SU-DHL-6 (cell line): ENCODE results near the gene APH1B.

Experiments
- H2AFZ ChIP-seq: fragments of 200-600 bp; sonication (generic); 2 replicates; pipeline ENCODE4 v1.6.1; 2014; ENCODE audit warnings: low read depth, mild to moderate bottlenecking, moderate library complexity, mixed read lengths, antibody characterized with exemption, low read length; ENCODE audit not compliant: severe bottlenecking
- H3F3A ChIP-seq: fragments of 200-600 bp; shearing (Covaris generic); 2 replicates; pipeline ENCODE4 v1.6.0; 2016; ENCODE audit warnings: antibody characterized with exemption, mild to moderate bottlenecking; ENCODE audit not compliant: insufficient read depth
- H3K27ac ChIP-seq: fragments of 200-600 bp; sonication (generic); 2 replicates; pipeline ENCODE4 v1.5.1; 2016; ENCODE audit warnings: low read depth, mild to moderate bottlenecking, low read length, moderate library complexity, mixed read lengths
- H3K27me3 ChIP-seq: fragments of 200-600 bp; sonication (generic), shearing (Covaris generic); 2 replicates; pipeline ENCODE4 v1.6.0; 2014; ENCODE audit warnings: mild to moderate bottlenecking, low read length
- H3K36me3 ChIP-seq: fragments of 200-600 bp; sonication (generic); 2 replicates; pipeline ENCODE4 v1.6.1; 2014; ENCODE audit warnings: mild to moderate bottlenecking, low read length, mixed read lengths
- H3K4me2 ChIP-seq: fragments of 300-600, 200-600 bp; shearing (Covaris generic), sonication (generic); 2 replicates; pipeline ENCODE4 v1.6.0; 2014; ENCODE audit warnings: low read length, low read depth, mild to moderate bottlenecking; ENCODE audit not compliant: poor library complexity, severe bottlenecking
- H3K4me3 ChIP-seq: fragments of 200-600 bp; sonication (generic); 2 replicates; pipeline ENCODE4 v1.5.1; 2014; ENCODE audit warnings: antibody characterized with exemption, low read length, mild to moderate bottlenecking, mixed read lengths; ENCODE audit not compliant: insufficient read depth, poor library complexity, severe bottlenecking
- H3K79me2 ChIP-seq: fragments of 200-600 bp; sonication (generic); 2 replicates; pipeline ENCODE4 v1.6.1; 2014; ENCODE audit warnings: mild to moderate bottlenecking, low read length, moderate library complexity; ENCODE audit not compliant: insufficient read depth
- H3K9ac ChIP-seq: fragments of 200-600 bp; sonication (generic); 2 replicates; pipeline ENCODE4 v1.7.0; 2014; ENCODE audit warnings: mild to moderate bottlenecking, low read length
- H3K9me2 ChIP-seq: fragments of 200-600 bp; sonication (generic); replicated peaks from 2 replicates; pipeline ENCODE4 v1.6.1; 2014; ENCODE audit warnings: low read length; ENCODE audit not compliant: insufficient read depth
- H3K9me3 ChIP-seq: fragments of 200-600 bp; sonication (generic); 2 replicates; pipeline ENCODE4 v1.6.1; 2014; ENCODE audit warnings: low read length, mixed read lengths; ENCODE audit not compliant: insufficient read depth
- H4K20me1 ChIP-seq: fragments of 200-600 bp; sonication (generic); 2 replicates; pipeline ENCODE4 v1.6.1; 2014; ENCODE audit warnings: low read depth, mild to moderate bottlenecking, antibody characterized with exemption, low read length, moderate library complexity, mixed read lengths
- EZH2phosphoT487 ChIP-seq: fragments of 200-600 bp; sonication (generic), shearing (Covaris generic); conservative IDR thresholded peaks from 2 replicates; pipeline ENCODE4 v1.6.1; 2018; ENCODE audit warnings: mild to moderate bottlenecking, antibody characterized with exemption, low read length, moderate library complexity, mixed read lengths
- TF ChIP-seq, protein P1 (sequence below): fragments of 200-600 bp; sonication (generic); IDR thresholded peaks from one replicate; pipeline ENCODE4 v1.5.1; 2017; ENCODE audit warnings: antibody characterized with exemption, mild to moderate bottlenecking, low read length, moderate library complexity; ENCODE audit not compliant: insufficient read depth, poor library complexity, severe bottlenecking

APH1B gene

DNA sequence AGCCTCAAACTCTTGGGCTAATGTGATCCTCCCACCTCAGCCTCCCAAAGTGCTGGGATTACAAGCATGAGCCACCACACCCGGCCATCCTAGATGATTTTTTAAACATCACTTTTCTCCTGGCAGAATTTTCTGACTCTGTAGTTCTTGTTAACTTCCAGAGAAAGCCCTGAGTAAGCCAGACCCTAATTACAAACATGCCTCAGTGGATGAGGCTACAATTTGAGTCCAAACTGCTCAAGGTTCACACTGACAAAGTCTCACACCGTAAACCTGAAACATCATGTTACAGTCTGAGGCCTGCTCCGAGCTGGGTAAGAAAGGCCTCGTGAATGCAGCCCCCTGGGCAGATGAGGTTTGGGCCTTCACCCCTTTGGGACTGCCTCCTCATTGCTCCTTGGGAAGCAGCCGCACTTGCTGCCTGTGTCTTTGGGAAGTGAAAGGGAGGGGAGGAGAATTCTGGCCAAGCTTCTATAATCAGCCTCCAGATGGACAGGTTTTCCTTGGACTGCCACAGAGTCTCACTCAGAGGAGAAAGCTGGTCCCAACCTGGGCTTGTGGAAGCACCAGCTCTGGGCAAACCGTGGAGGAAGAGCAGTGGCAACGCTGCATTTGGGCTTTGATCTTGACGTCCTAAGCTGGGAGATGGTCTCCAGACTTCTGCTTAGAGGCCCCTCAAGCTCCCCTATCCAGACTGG is 58.3 kb downstream of the APH1B start:
- H2AFZ ChIP-seq: no peak overlapping the region
- no peak overlapping the region for H3K4me2 ChIP-seq
- no peaks in the 10 kb centered on the region for H3K9me3 ChIP-seq
- no peaks in the 10 kb centered on the region for H3F3A ChIP-seq
- H3K79me2 ChIP-seq: no peaks in the 10 kb centered on the region
- H3K27me3 ChIP-seq: no peaks in the 10 kb centered on the region
- no peaks in the 10 kb centered on the region for H3K9me2 ChIP-seq
- no peak overlapping the region for H3K27ac ChIP-seq
- H3K36me3 ChIP-seq: no peaks in the 10 kb centered on the region
- no peak overlapping the region for H3K4me3 ChIP-seq
- no peaks in the 10 kb centered on the region for H4K20me1 ChIP-seq
- no peak for TF ChIP-seq EZH2phosphoT487
- TF ChIP-seq, protein P1, sequence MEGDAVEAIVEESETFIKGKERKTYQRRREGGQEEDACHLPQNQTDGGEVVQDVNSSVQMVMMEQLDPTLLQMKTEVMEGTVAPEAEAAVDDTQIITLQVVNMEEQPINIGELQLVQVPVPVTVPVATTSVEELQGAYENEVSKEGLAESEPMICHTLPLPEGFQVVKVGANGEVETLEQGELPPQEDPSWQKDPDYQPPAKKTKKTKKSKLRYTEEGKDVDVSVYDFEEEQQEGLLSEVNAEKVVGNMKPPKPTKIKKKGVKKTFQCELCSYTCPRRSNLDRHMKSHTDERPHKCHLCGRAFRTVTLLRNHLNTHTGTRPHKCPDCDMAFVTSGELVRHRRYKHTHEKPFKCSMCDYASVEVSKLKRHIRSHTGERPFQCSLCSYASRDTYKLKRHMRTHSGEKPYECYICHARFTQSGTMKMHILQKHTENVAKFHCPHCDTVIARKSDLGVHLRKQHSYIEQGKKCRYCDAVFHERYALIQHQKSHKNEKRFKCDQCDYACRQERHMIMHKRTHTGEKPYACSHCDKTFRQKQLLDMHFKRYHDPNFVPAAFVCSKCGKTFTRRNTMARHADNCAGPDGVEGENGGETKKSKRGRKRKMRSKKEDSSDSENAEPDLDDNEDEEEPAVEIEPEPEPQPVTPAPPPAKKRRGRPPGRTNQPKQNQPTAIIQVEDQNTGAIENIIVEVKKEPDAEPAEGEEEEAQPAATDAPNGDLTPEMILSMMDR: no peak
- no peak overlapping the region for H3K9ac ChIP-seq

DNA sequence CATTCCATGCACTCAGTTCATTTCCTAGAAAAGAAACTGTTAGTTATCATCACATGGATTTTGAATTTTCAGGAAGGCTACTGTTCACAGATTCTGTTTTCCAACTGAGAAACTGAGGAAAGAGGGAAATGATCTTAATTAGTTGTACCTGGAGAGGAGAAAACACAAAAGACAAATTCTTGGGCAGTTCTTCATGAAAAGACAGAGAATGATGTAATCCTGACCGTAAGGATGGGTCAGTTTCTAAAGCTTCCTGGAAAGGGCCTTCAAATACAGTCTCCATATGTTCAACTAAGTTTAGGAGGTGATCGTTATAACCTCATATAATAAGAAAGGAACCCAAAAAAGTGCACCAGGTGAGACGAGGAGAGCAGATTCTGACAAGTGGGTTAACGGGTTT is 59.6 kb downstream of the APH1B start:
- H3K4me3 ChIP-seq: no peak overlapping the region
- H3K9me3 ChIP-seq: no peaks in the 10 kb centered on the region
- H3K9ac ChIP-seq: no peak overlapping the region
- no peaks in the 10 kb centered on the region for H4K20me1 ChIP-seq
- no peaks in the 10 kb centered on the region for H3K79me2 ChIP-seq
- H3K27me3 ChIP-seq: no peaks in the 10 kb centered on the region
- no peaks in the 10 kb centered on the region for H3K9me2 ChIP-seq
- H3F3A ChIP-seq: no peaks in the 10 kb centered on the region
- H3K4me2 ChIP-seq: no peak overlapping the region
- H3K27ac ChIP-seq: no peak overlapping the region
- TF ChIP-seq EZH2phosphoT487: no peak
- TF ChIP-seq, protein P1: no peak
- no peaks in the 10 kb centered on the region for H3K36me3 ChIP-seq
- H2AFZ ChIP-seq: no peak overlapping the region

DNA sequence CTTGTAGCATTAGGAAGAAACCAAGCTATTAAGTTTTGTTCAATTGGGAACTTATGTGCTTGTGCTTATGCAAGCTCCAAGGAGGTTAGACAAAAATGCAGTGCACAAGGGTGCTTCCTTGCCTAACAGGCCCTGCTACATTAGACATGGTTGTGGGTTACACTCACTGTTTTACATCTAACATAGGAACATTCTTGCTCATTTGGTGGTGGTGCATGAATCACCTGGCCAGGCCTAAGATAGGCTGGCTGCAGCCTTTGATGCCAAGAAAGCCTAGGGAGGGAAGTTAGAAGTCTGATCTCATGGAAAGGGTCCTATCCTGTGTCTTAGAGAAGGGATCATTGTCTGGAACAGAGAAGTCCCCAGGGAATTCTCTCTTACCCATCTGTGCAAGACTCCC is 60.8 kb downstream of the APH1B start:
- Histone ChIP-seq H3K9ac (no peak overlapping the region), H4K20me1 (no peaks in the 10 kb centered on the region), H3K9me2 (no peaks in the 10 kb centered on the region), H3K27me3 (no peaks in the 10 kb centered on the region), H2AFZ (no peak overlapping the region), H3K36me3 (no peaks in the 10 kb centered on the region), H3F3A (no peaks in the 10 kb centered on the region), H3K27ac (no peak overlapping the region), H3K79me2 (no peaks in the 10 kb centered on the region), H3K9me3 (no peaks in the 10 kb centered on the region), H3K4me3 (no peak overlapping the region), H3K4me2 (no peak overlapping the region)
- TF ChIP-seq, protein P1: no peak
- no peak for TF ChIP-seq EZH2phosphoT487
